Hepatocyte (in vitro differentiated cells): Measurements from ENCODE around the gene KLF13. TPM values are rescaled to one million over a fixed set of nuclear protein-coding genes. Genes with fewer than 3 reads are reported as not detected.

Experiments used
- DNase-seq: peaks from one replicate; pipeline ENCODE4 v3.0.0-alpha.2; 2016; ENCODE audit warnings: low spot score
- H2AFZ ChIP-seq: fragments of 200-600 bp; sonication (generic); 2 replicates; pipeline ENCODE4 v1.6.0; 2016; ENCODE audit warnings: antibody characterized with exemption, mild to moderate bottlenecking
- H3K27ac ChIP-seq: fragments of 200-600 bp; sonication (generic); 2 replicates; pipeline ENCODE4 v1.5.1; 2016; ENCODE audit warnings: mild to moderate bottlenecking
- H3K27me3 ChIP-seq: fragments of 200-600 bp; sonication (generic); 2 replicates; pipeline ENCODE4 v1.6.1; 2016
- H3K36me3 ChIP-seq: fragments of 200-600 bp; sonication (generic); replicated peaks from 2 replicates; pipeline ENCODE4 v1.5.1; 2016; ENCODE audit warnings: low read depth; ENCODE audit not compliant: insufficient read depth
- H3K4me1 ChIP-seq: fragments of 200-600 bp; sonication (generic); 2 replicates; pipeline ENCODE4 v1.5.1; 2016; ENCODE audit warnings: mild to moderate bottlenecking, moderate library complexity; ENCODE audit not compliant: insufficient read depth
- H3K4me2 ChIP-seq: fragments of 200-600 bp; sonication (generic); 2 replicates; pipeline ENCODE4 v1.6.0; 2016
- H3K4me3 ChIP-seq: fragments of 200-600 bp; sonication (generic); 2 replicates; pipeline ENCODE4 v1.5.1; 2016; ENCODE audit warnings: mild to moderate bottlenecking
- H3K79me2 ChIP-seq: fragments of 200-600 bp; sonication (generic); 2 replicates; pipeline ENCODE4 v1.6.0; 2017; ENCODE audit warnings: mild to moderate bottlenecking
- H3K9me2 ChIP-seq: fragments of 200-600 bp; sonication (generic); replicated peaks from 2 replicates; pipeline ENCODE4 v1.6.0; 2017; ENCODE audit warnings: mild to moderate bottlenecking; ENCODE audit not compliant: insufficient read depth
- H3K9me3 ChIP-seq: fragments of 200-600 bp; sonication (generic); 2 replicates; pipeline ENCODE4 v1.5.1; 2016; ENCODE audit warnings: low read depth, mild to moderate bottlenecking
- H4K20me1 ChIP-seq: fragments of 200-600 bp; sonication (generic); 2 replicates; pipeline ENCODE4 v1.6.0; 2016; ENCODE audit warnings: mild to moderate bottlenecking; ENCODE audit not compliant: insufficient read depth, poor library complexity, severe bottlenecking
- CTCF ChIP-seq: fragments of 200-600 bp; sonication (generic); IDR thresholded peaks from 2 replicates; pipeline ENCODE4 v1.5.1; 2016; ENCODE audit warnings: antibody characterized with exemption, mild to moderate bottlenecking; ENCODE audit not compliant: poor library complexity
- EZH2 ChIP-seq: fragments of 200-600 bp; sonication (generic); IDR thresholded peaks from 2 replicates; pipeline ENCODE4 v1.6.1; 2016; ENCODE audit warnings: antibody characterized with exemption, mild to moderate bottlenecking, borderline replicate concordance
- EZH2phosphoT487 ChIP-seq: fragments of 200-600 bp; sonication (generic); IDR thresholded peaks from one replicate; pipeline ENCODE4 v1.6.1; 2018; ENCODE audit warnings: antibody characterized with exemption, mild to moderate bottlenecking, low read depth, moderate library complexity; ENCODE audit not compliant: unreplicated experiment, severe bottlenecking
- WGBS: methylation state at CpG from one replicate; pipeline ENCODE4 v1.1.6; 2016; ENCODE audit warnings: low lambda C conversion rate; ENCODE audit errors: missing lambda C conversion rate; 5-methylcytosine and 5-hydroxymethylcytosine counted together
- polyA plus RNA-seq: library from polyadenylated mRNA; unstranded; fragments of >200 nt; fragmentation: Nextera tagmentation; extraction: Ambion mirVana; gene quantifications from 2 replicates; pipeline ENCODE4 v1.2.1, GENCODE V29; 2016
- total RNA-seq: library from RNA; depleted of rRNA; stranded (reverse); fragments of >200 nt; gene quantifications from 2 replicates; pipeline ENCODE4 v1.2.3, GENCODE V29; 2014

Gene KLF13
- total and polyA plus RNA-seq, 2 experiments from 2014 or later = 32.7 to 51.2 TPM

- Histone ChIP-seq H3K36me3 (no peaks in the 10 kb centered on the region), H3K27ac (peak overlapping the region; percentile 27), H4K20me1 (peaks cover 4% of the 10 kb centered on the region), H3K4me3 (no peak overlapping the region), H3K9me3 (no peaks in the 10 kb centered on the region), H3K9me2 (no peaks in the 10 kb centered on the region), H3K79me2 (peaks cover 35% of the 10 kb centered on the region), H3K4me1 (peaks cover 6% of the 10 kb centered on the region), H3K27me3 (no peaks in the 10 kb centered on the region), H2AFZ (no peak overlapping the region), H3K4me2 (no peak overlapping the region)
- TF ChIP-seq EZH2phosphoT487 (no peak), CTCF (no peak), EZH2 (no peak)
- DNase-seq = no peak
- WGBS = 94% methylated on average over 12 of the region's 12 CpGs
Observed at GRCh38 chr15:31374986-31375385, 48.4 kb downstream of the KLF13 start.

GRCh38 chr15:31375772-31376171 lies 49.1 kb downstream of the KLF13 start:
- Histone ChIP-seq H3K4me2 (no peak overlapping the region), H3K9me2 (no peaks in the 10 kb centered on the region), H3K27me3 (no peaks in the 10 kb centered on the region), H3K27ac (peak overlapping the region; percentile 46), H3K79me2 (peaks cover 27% of the 10 kb centered on the region), H3K4me1 (peaks cover 6% of the 10 kb centered on the region), H3K9me3 (no peaks in the 10 kb centered on the region), H4K20me1 (peaks cover 2% of the 10 kb centered on the region), H2AFZ (no peak overlapping the region), H3K4me3 (no peak overlapping the region), H3K36me3 (no peaks in the 10 kb centered on the region)
- 97% methylated on average over 8 of the region's 8 CpGs for WGBS
- TF ChIP-seq CTCF (no peak), EZH2phosphoT487 (no peak), EZH2 (no peak)
- DNase-seq = no peak

- peaks cover 6% of the 10 kb centered on the region for H3K4me1 ChIP-seq
Observed at GRCh38 chr15:31376511-31376910, 49.9 kb downstream of the KLF13 start.

More at GRCh38 chr15:31376511-31376910, 49.9 kb downstream of the KLF13 start:
- Histone ChIP-seq H3K79me2 (peaks cover 19% of the 10 kb centered on the region), H3K4me3 (no peak overlapping the region), H3K9me2 (no peaks in the 10 kb centered on the region), H3K36me3 (no peaks in the 10 kb centered on the region), H3K9me3 (no peaks in the 10 kb centered on the region), H4K20me1 (no peaks in the 10 kb centered on the region), H3K27me3 (no peaks in the 10 kb centered on the region), H2AFZ (no peak overlapping the region), H3K27ac (peak overlapping the region; percentile 46), H3K4me2 (no peak overlapping the region)
- TF ChIP-seq CTCF = no peak
- no peak for TF ChIP-seq EZH2
- TF ChIP-seq EZH2phosphoT487 = no peak
- WGBS = 89% methylated on average over 11 of the region's 11 CpGs
- DNase-seq = no peak
